HCT116 (cell line): ENCODE data around the gene CCDC158. TPM values are rescaled to one million over a fixed set of nuclear protein-coding genes. Genes with fewer than 3 reads are reported as not detected.

Experiments
- ATAC-seq: fragments of 200-7000 bp; cut with Tn5 transposase; 2 replicates; pipeline ENCODE4 v1.9.1; 2020; ENCODE audit warnings: mild to moderate bottlenecking, moderate library complexity
- BruUV-seq: library from RNA; stranded (reverse); fragments of 400-500 nt; replicated peaks from 2 replicates; lab custom pipeline; 2021; lab: Mats Ljungman, UMichigan
- CTCF ChIA-PET: fragments of 300-600 bp; sonication (Branson Sonifier 250); formaldehyde crosslinking; loops from one replicate; lab custom pipeline; 2021; ENCODE audit warnings: antibody characterized with exemption; lab: Charles Lee
- POLR2A ChIA-PET: fragments of 300-600, 350-600 bp; sonication (Branson Sonifier 250); formaldehyde crosslinking; loops from one replicate; lab custom pipeline; 2021; ENCODE audit warnings: antibody characterized with exemption; lab: Charles Lee
- RAD21 ChIA-PET, 2 experiments: fragments of 300-600 bp; sonication (Branson Sonifier 250); formaldehyde crosslinking; loops; one replicate each; lab custom pipeline; 2023; ENCODE audit warnings: low total read pairs in 2 of 2; ENCODE audit not compliant: uncharacterized antibody in 2 of 2, unreplicated experiment in 2 of 2, low non-redundant PET in 1 of 2; lab: Charles Lee
- DNase-seq: peaks from one replicate; pipeline ENCODE4 v3.0.0-alpha.2; 2010; ENCODE audit warnings: low read depth, low spot score
- H2AFZ ChIP-seq: fragments of 200-600 bp; shearing (Covaris generic), sonication (generic); 2 replicates; pipeline ENCODE4 v1.6.1; 2017; ENCODE audit warnings: low read depth, mixed run types, mixed read lengths, antibody characterized with exemption, low read length; ENCODE audit not compliant: poor library complexity, severe bottlenecking
- H3K27ac ChIP-seq: 2 replicates; pipeline ENCODE4 v1.5.1; 2012; ENCODE audit warnings: low read depth, low read length
- H3K27me3 ChIP-seq: fragments of 200-600 bp; sonication (generic); 2 replicates; pipeline ENCODE4 v1.6.1; 2016; ENCODE audit warnings: mixed run types, low read length, mixed read lengths; ENCODE audit not compliant: insufficient read depth
- H3K36me3 ChIP-seq, 2 experiments: fragments of 200-500 bp in 1 of 2; fragments of 200-600 bp in 1 of 2; sonication (Bioruptor generic) in 1 of 2; sonication (generic) in 1 of 2; 2 replicates each; pipeline versions ENCODE4 v1.5.1 to v1.6.1; 2014 to 2016; ENCODE audit warnings: low read length in 2 of 2, inconsistent platforms in 1 of 2, mixed read lengths in 1 of 2, mixed run types in 1 of 2; ENCODE audit not compliant: insufficient read depth in 2 of 2, control insufficient read depth in 1 of 2
- H3K4me1 ChIP-seq, 2 experiments: fragments of 200-600 bp in 1 of 2; sonication (generic) in 1 of 2; 2 replicates each; pipeline versions ENCODE4 v1.5.1 to v1.6.1; 2012 to 2017; ENCODE audit warnings: low read length in 2 of 2, inconsistent platforms in 1 of 2, mild to moderate bottlenecking in 1 of 2, mixed read lengths in 1 of 2, mixed run types in 1 of 2, moderate library complexity in 1 of 2; ENCODE audit not compliant: insufficient read depth in 2 of 2, control insufficient read depth in 1 of 2
- H3K4me2 ChIP-seq: fragments of 200-600 bp; sonication (generic); 2 replicates; pipeline ENCODE4 v1.6.1; 2017; ENCODE audit warnings: mixed run types, low read length, mixed read lengths
- H3K4me3 ChIP-seq, 2 experiments: fragments of 200-600 bp in 1 of 2; sonication (generic) in 1 of 2; replicated peaks in 1 of 2; 2 replicates each; pipeline ENCODE4 v1.5.1; 2011 to 2016; ENCODE audit warnings: low read length in 2 of 2, control low read depth in 1 of 2, low read depth in 1 of 2, mild to moderate bottlenecking in 1 of 2, mixed read lengths in 1 of 2, mixed run types in 1 of 2
- H3K79me2 ChIP-seq: fragments of 200-600 bp; sonication (generic); 2 replicates; pipeline ENCODE4 v1.6.1; 2017; ENCODE audit warnings: mild to moderate bottlenecking, mixed run types, low read length, moderate library complexity, mixed read lengths; ENCODE audit not compliant: insufficient read depth
- H3K9ac ChIP-seq: fragments of 200-600 bp; sonication (generic); 2 replicates; pipeline ENCODE4 v1.6.1; 2016; ENCODE audit warnings: low read length, mixed read lengths
- H3K9me2 ChIP-seq: fragments of 200-600 bp; sonication (generic), shearing (Covaris generic); 2 replicates; pipeline ENCODE4 v1.6.1; 2017; ENCODE audit warnings: mixed run types, mild to moderate bottlenecking, moderate library complexity; ENCODE audit not compliant: insufficient read depth
- H3K9me3 ChIP-seq, 2 experiments: fragments of 200-500 bp in 1 of 2; fragments of 200-600 bp in 1 of 2; sonication (Bioruptor generic) in 1 of 2; sonication (generic) in 1 of 2; 2 replicates each; pipeline ENCODE4 v1.6.1; 2014 to 2017; ENCODE audit warnings: low read length in 2 of 2, mixed read lengths in 2 of 2, inconsistent platforms in 1 of 2, low read depth in 1 of 2, mild to moderate bottlenecking in 1 of 2, mixed run types in 1 of 2, moderate library complexity in 1 of 2; ENCODE audit not compliant: control insufficient read depth in 1 of 2, insufficient read depth in 1 of 2
- H4K20me1 ChIP-seq: fragments of 200-600 bp; sonication (generic), shearing (Covaris generic); 2 replicates; pipeline ENCODE4 v1.6.1; 2017; ENCODE audit warnings: mixed run types, mild to moderate bottlenecking, moderate library complexity; ENCODE audit not compliant: insufficient read depth
- CBX3 ChIP-seq: IDR thresholded peaks from 2 replicates; pipeline ENCODE4 v1.6.1; 2012; ENCODE audit warnings: low read depth
- CEBPB ChIP-seq: IDR thresholded peaks from 2 replicates; pipeline ENCODE4 v1.6.1; 2012; ENCODE audit warnings: low read depth
- CTCF ChIP-seq, 3 experiments: fragments of 200-600 bp in 1 of 3; sonication (generic) in 1 of 3; IDR thresholded peaks in 2 of 3; conservative IDR thresholded peaks in 1 of 3; 2 replicates each; pipeline ENCODE4 v1.5.1; 2012 to 2017; ENCODE audit warnings: low read depth in 2 of 3, low read length in 2 of 3, antibody characterized with exemption in 1 of 3, borderline replicate concordance in 1 of 3, control low read depth in 1 of 3, mild to moderate bottlenecking in 1 of 3, mixed read lengths in 1 of 3, mixed run types in 1 of 3, moderate library complexity in 1 of 3; ENCODE audit not compliant: insufficient read depth in 1 of 3
- EGR1 ChIP-seq: IDR thresholded peaks from 2 replicates; pipeline ENCODE4 v1.6.1; 2012; ENCODE audit warnings: low read depth
- ELF1 ChIP-seq: IDR thresholded peaks from 2 replicates; pipeline ENCODE4 v1.6.1; 2012; ENCODE audit warnings: low read depth, borderline replicate concordance
- EZH2 ChIP-seq: fragments of 200-600 bp; sonication (generic); IDR thresholded peaks from 2 replicates; pipeline ENCODE4 v1.6.1; 2017; ENCODE audit warnings: antibody characterized with exemption, mixed run types
- FOSL1 ChIP-seq: IDR thresholded peaks from 2 replicates; pipeline ENCODE4 v1.6.1; 2012; ENCODE audit warnings: low read depth
- MAX ChIP-seq: IDR thresholded peaks from 2 replicates; pipeline ENCODE4 v1.6.1; 2012
- RAD21 ChIP-seq: IDR thresholded peaks from 2 replicates; pipeline ENCODE4 v1.6.1; 2012; ENCODE audit warnings: low read depth, mild to moderate bottlenecking
- SP1 ChIP-seq: IDR thresholded peaks from 2 replicates; pipeline ENCODE4 v1.6.1; 2012; ENCODE audit warnings: low read depth
- SRF ChIP-seq: IDR thresholded peaks from 2 replicates; pipeline ENCODE4 v1.6.1; 2012; ENCODE audit warnings: low read depth
- TCF7L2 ChIP-seq: IDR thresholded peaks from 2 replicates; pipeline ENCODE4 v1.7.0; 2011; ENCODE audit warnings: borderline replicate concordance, inconsistent platforms; ENCODE audit not compliant: insufficient read depth, insufficient read length; ENCODE audit errors: extremely low read depth
- YY1 ChIP-seq: IDR thresholded peaks from 2 replicates; pipeline ENCODE4 v1.6.1; 2011; ENCODE audit warnings: low read length, low read depth, moderate library complexity, mild to moderate bottlenecking; ENCODE audit not compliant: insufficient replicate concordance; ENCODE audit errors: extremely low read depth
- ZBTB33 ChIP-seq: IDR thresholded peaks from 2 replicates; pipeline ENCODE4 v1.6.1; 2011; ENCODE audit warnings: mild to moderate bottlenecking, low read length, moderate library complexity; ENCODE audit not compliant: insufficient replicate concordance; ENCODE audit errors: extremely low read depth
- ZNF274 ChIP-seq: fragments of 200-500 bp; sonication (Bioruptor generic); IDR thresholded peaks from 2 replicates; pipeline ENCODE4 v1.6.1; 2014; ENCODE audit warnings: mild to moderate bottlenecking, low read depth, low read length, inconsistent platforms
- intact Hi-C: fragments of 100-400 bp; cut with micrococcal nuclease; formaldehyde crosslinking; loops from 2 replicates; pipeline ENCODE4 v1.10.0; 2022
- total RNA-seq: library from RNA; stranded (reverse); gene quantifications from one replicate; pipeline ENCODE4 v1.2.1, GENCODE V29; 2021; ENCODE audit not compliant: unreplicated experiment
- TF ChIP-seq, protein P1 (sequence below): IDR thresholded peaks from 2 replicates; pipeline ENCODE4 v1.6.1; 2012
- TF ChIP-seq, protein P2 (sequence below): IDR thresholded peaks from 2 replicates; pipeline ENCODE4 v1.6.1; 2012; ENCODE audit warnings: low read depth

Gene CCDC158
- total RNA-seq, 1 experiment from 2014 or later, result not detected

DNA sequence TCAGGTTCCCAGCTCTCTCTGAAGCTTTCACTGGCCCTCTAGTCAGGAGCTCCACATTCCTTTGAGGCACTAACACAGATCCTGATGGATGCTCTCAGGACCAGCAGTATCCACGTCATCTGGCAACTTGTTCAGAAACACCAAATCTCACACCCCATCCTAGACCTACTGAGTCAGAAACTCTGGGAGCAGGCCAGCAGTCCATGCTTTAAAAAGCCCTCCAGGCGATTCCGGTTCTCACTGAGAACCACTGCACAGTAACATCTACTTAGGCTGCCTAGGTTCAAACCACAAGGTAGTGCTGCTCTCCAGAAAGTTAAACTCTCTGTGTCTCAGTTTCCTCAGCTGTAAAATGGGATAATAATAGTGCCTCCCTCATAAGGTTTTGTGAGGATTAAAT, 55.3 kb downstream of the CCDC158 start (continued):
- TF ChIP-seq ZBTB33 (no peak), EGR1 (no peak), ZNF274 (no peak), ELF1 (no peak), FOSL1 (no peak)

DNA sequence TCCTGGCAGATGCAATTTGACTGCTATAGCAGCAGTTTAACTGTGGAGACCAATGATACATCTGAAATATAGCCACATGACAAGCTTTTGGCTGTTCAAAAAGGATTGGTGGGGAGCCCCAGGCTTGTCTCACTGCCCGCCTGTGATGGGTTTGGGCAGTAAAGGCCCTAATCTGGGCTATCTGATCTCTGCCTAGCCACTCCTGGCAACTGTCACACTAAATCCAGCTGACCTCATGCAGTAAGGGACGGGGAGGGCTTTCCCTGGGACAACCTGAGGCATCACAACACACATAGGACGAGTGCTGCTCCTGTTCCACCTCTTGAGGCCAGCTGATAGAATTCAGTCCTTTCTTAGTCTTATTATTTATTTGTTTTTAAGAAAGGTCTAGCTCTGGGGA, 56.2 kb downstream of the CCDC158 start:
- H2AFZ ChIP-seq, result no peak overlapping the region
- H3K9ac ChIP-seq, result no peak overlapping the region
- no peaks in the 10 kb centered on the region for H3K4me1 ChIP-seq
- no peak overlapping the region for H3K4me3 ChIP-seq
- CTCF ChIA-PET, result interaction anchor here (1.2 kb wide), 1 partner anchor 14 kb away, joined by 4 read pairs; no protein-coding TSS in a partner anchor
- no peaks in the 10 kb centered on the region for H4K20me1 ChIP-seq
- intact Hi-C loops, result no loop called here
- H3K4me2 ChIP-seq, result no peak overlapping the region
- H3K27ac ChIP-seq, result no peak overlapping the region
- H3K27me3 ChIP-seq, result no peaks in the 10 kb centered on the region
- H3K9me3 ChIP-seq, result no peaks in the 10 kb centered on the region; a peak in 1 of 4 replicates
- TF ChIP-seq, protein P1, sequence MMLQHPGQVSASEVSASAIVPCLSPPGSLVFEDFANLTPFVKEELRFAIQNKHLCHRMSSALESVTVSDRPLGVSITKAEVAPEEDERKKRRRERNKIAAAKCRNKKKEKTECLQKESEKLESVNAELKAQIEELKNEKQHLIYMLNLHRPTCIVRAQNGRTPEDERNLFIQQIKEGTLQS, result no peak
- TF ChIP-seq CTCF (IDR thresholded peaks at IDR 0.05 in 2 of 3, conservative IDR thresholded peaks at IDR 0.05 in 1 of 3; ENCODE audit: borderline replicate concordance in 1 of 3, insufficient read depth in 1 of 3, low read depth in 2 of 3, low read length in 2 of 3), result no peak
- TF ChIP-seq EZH2, result no peak
- TF ChIP-seq FOSL1, result no peak
- TF ChIP-seq CEBPB, result no peak
- no peak for TF ChIP-seq SRF
- no peak for TF ChIP-seq YY1
- no peak for TF ChIP-seq SP1
- no peak for TF ChIP-seq TCF7L2
- TF ChIP-seq CBX3, result no peak
- TF ChIP-seq MAX, result no peak
- TF ChIP-seq RAD21, result no peak
- no peak for TF ChIP-seq ZNF274
- TF ChIP-seq, protein P2, sequence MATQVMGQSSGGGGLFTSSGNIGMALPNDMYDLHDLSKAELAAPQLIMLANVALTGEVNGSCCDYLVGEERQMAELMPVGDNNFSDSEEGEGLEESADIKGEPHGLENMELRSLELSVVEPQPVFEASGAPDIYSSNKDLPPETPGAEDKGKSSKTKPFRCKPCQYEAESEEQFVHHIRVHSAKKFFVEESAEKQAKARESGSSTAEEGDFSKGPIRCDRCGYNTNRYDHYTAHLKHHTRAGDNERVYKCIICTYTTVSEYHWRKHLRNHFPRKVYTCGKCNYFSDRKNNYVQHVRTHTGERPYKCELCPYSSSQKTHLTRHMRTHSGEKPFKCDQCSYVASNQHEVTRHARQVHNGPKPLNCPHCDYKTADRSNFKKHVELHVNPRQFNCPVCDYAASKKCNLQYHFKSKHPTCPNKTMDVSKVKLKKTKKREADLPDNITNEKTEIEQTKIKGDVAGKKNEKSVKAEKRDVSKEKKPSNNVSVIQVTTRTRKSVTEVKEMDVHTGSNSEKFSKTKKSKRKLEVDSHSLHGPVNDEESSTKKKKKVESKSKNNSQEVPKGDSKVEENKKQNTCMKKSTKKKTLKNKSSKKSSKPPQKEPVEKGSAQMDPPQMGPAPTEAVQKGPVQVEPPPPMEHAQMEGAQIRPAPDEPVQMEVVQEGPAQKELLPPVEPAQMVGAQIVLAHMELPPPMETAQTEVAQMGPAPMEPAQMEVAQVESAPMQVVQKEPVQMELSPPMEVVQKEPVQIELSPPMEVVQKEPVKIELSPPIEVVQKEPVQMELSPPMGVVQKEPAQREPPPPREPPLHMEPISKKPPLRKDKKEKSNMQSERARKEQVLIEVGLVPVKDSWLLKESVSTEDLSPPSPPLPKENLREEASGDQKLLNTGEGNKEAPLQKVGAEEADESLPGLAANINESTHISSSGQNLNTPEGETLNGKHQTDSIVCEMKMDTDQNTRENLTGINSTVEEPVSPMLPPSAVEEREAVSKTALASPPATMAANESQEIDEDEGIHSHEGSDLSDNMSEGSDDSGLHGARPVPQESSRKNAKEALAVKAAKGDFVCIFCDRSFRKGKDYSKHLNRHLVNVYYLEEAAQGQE, result no peak
- TF ChIP-seq EGR1, result no peak
- RAD21 ChIA-PET, result no interaction called here
- BruUV-seq, result no TSS peak
- DNase-seq (no peak), ATAC-seq (no peak)
- H3K36me3 ChIP-seq, result no peaks in the 10 kb centered on the region
- POLR2A ChIA-PET, result no interaction called here
- H3K79me2 ChIP-seq, result no peaks in the 10 kb centered on the region
- no peaks in the 10 kb centered on the region for H3K9me2 ChIP-seq
